MCF 10A (cell line): Measurements from ENCODE around the gene TMEM117. TPM values are rescaled to one million over a fixed set of nuclear protein-coding genes. Genes with fewer than 3 reads are reported as not detected.

ENCODE experiments used
- BruUV-seq: library from RNA; stranded (reverse); fragments of 400-500 nt; replicated peaks from 2 replicates; lab custom pipeline; 2021; lab: Mats Ljungman, UMichigan
- CTCF ChIA-PET: fragments of 300-600 bp; sonication (Branson Sonifier 250); formaldehyde crosslinking; extraction: SDS; loops from one replicate; lab custom pipeline; 2021; ENCODE audit warnings: antibody characterized with exemption, inconsistent platforms; lab: Yijun Ruan, JAX
- POLR2A ChIA-PET: fragments of 300-600, 350-650 bp; sonication (Branson Sonifier 250); formaldehyde crosslinking; extraction: SDS; loops from one replicate; lab custom pipeline; 2020; ENCODE audit warnings: antibody characterized with exemption, inconsistent platforms; lab: Yijun Ruan, JAX
- DNase-seq: peaks from one replicate; pipeline ENCODE4 v3.0.0-alpha.2; 2018; ENCODE audit not compliant: unreplicated experiment
- H3K27ac Mint-ChIP-seq: one replicate; pipeline ENCODE4 v1.8.0; 2022; ENCODE audit warnings: mild to moderate bottlenecking, low read depth, mixed read lengths; ENCODE audit not compliant: unreplicated experiment
- H3K27me3 Mint-ChIP-seq: one replicate; pipeline ENCODE4 v1.8.0; 2022; ENCODE audit warnings: mixed read lengths; ENCODE audit not compliant: insufficient read depth, unreplicated experiment
- H3K36me3 Mint-ChIP-seq: one replicate; pipeline ENCODE4 v1.8.0; 2022; ENCODE audit warnings: mild to moderate bottlenecking, moderate library complexity, mixed read lengths; ENCODE audit not compliant: insufficient read depth, unreplicated experiment
- H3K4me1 Mint-ChIP-seq: one replicate; pipeline ENCODE4 v1.8.0; 2022; ENCODE audit warnings: mixed read lengths; ENCODE audit not compliant: insufficient read depth, unreplicated experiment
- H3K4me3 Mint-ChIP-seq: one replicate; pipeline ENCODE4 v1.8.0; 2022; ENCODE audit warnings: mild to moderate bottlenecking, moderate library complexity, mixed read lengths; ENCODE audit not compliant: unreplicated experiment
- H3K9me3 Mint-ChIP-seq: one replicate; pipeline ENCODE4 v1.8.0; 2022; ENCODE audit warnings: mixed read lengths; ENCODE audit not compliant: unreplicated experiment
- intact Hi-C: fragments of 100-400 bp; cut with micrococcal nuclease; formaldehyde crosslinking; loops from 2 replicates; pipeline ENCODE4 v1.14.1; 2022
- total RNA-seq: library from RNA; stranded (reverse); gene quantifications from 2 replicates; pipeline ENCODE4 v1.2.3, GENCODE V29; 2022
- TF ChIP-seq, protein P1 (sequence below): fragments of 200-600 bp; IDR thresholded peaks from one replicate; pipeline ENCODE4 v1.8.0; 2022; ENCODE audit warnings: antibody characterized with exemption, mild to moderate bottlenecking; ENCODE audit not compliant: unreplicated experiment

TMEM117 gene
- total RNA-seq, 1 experiment from 2014 or later: 3.2 TPM

DNA sequence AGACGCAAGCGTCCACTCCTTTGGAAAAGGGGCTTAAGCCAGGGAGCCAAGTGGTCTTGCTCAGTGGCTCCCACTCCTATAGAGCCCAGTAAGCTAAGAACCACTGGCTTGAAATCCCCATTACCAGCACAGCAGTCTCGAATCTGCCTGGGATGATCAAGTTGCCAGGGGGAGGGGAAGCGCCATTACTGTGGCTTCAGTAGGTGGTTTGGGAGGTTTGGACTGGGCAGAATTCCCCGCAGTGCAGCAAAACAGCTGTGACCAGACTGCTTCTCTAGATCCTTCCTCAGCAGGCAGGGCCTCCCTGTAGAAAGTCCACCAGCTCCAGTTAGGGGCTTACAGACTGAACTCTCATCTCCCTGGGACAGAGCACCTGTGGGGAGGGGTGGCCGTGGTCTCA is 115.4 kb downstream of the TMEM117 start:
- no peaks in the 10 kb centered on the region for H3K9me3 Mint-ChIP-seq
- POLR2A ChIA-PET: no interaction called here
- TF ChIP-seq, protein P1, sequence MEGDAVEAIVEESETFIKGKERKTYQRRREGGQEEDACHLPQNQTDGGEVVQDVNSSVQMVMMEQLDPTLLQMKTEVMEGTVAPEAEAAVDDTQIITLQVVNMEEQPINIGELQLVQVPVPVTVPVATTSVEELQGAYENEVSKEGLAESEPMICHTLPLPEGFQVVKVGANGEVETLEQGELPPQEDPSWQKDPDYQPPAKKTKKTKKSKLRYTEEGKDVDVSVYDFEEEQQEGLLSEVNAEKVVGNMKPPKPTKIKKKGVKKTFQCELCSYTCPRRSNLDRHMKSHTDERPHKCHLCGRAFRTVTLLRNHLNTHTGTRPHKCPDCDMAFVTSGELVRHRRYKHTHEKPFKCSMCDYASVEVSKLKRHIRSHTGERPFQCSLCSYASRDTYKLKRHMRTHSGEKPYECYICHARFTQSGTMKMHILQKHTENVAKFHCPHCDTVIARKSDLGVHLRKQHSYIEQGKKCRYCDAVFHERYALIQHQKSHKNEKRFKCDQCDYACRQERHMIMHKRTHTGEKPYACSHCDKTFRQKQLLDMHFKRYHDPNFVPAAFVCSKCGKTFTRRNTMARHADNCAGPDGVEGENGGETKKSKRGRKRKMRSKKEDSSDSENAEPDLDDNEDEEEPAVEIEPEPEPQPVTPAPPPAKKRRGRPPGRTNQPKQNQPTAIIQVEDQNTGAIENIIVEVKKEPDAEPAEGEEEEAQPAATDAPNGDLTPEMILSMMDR: no peak
- H3K4me3 Mint-ChIP-seq: no peak overlapping the region
- H3K27ac Mint-ChIP-seq: no peak overlapping the region
- H3K4me1 Mint-ChIP-seq: no peaks in the 10 kb centered on the region
- intact Hi-C loops: no loop called here
- DNase-seq: no peak
- H3K36me3 Mint-ChIP-seq: no peaks in the 10 kb centered on the region
- BruUV-seq: no TSS peak
- CTCF ChIA-PET: no interaction called here
- no peaks in the 10 kb centered on the region for H3K27me3 Mint-ChIP-seq

DNA sequence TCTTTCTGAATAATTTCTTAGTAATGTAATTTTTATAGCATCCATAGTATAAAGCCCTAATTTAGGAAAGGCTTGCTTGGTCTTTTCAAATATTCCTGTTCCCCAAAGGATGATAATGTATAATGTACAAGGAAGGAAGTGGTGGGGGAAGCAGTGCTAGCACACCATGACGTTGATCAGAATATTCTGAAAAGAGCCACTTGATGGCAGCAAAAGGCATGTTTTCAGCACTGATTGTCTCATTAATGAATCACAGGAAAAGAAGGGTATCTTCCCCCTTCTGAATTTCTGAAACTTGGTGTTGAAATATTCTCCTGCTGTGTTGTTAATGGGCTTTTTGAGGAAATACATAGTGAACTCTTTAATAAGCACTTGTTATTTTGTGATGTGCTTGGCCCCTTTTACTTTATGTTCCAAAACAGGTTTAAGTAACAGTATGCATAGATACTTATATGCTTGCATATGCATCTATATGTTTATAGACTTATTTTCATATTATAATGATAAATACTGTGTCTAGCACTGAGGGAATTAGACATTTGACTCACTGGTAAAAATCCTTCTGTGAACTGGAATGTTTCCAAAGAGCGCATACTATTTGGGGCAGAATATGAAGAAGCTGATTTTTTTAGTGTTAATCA is 122.0 kb downstream of the TMEM117 start:
- peak; percentile 66 for DNase-seq
- Mint-ChIP-seq H3K4me1 (no peaks in the 10 kb centered on the region), H3K27me3 (no peaks in the 10 kb centered on the region), H3K9me3 (no peaks in the 10 kb centered on the region), H3K36me3 (no peaks in the 10 kb centered on the region), H3K27ac (no peak overlapping the region), H3K4me3 (no peak overlapping the region)
- no TSS peak for BruUV-seq
- TF ChIP-seq, protein P1: peak; percentile 49
- intact Hi-C loops: loop anchor here (1.0 to 5.0 kb wide), 3 partner anchors 44 to 989 kb away; no protein-coding TSS in a partner anchor
- CTCF ChIA-PET: interaction anchor here (0.5 to 2.3 kb wide), 14 partner anchors 13 to 1158 kb away, joined by 3 to 11 read pairs (median 3); no protein-coding TSS in a partner anchor
- POLR2A ChIA-PET: no interaction called here

DNA sequence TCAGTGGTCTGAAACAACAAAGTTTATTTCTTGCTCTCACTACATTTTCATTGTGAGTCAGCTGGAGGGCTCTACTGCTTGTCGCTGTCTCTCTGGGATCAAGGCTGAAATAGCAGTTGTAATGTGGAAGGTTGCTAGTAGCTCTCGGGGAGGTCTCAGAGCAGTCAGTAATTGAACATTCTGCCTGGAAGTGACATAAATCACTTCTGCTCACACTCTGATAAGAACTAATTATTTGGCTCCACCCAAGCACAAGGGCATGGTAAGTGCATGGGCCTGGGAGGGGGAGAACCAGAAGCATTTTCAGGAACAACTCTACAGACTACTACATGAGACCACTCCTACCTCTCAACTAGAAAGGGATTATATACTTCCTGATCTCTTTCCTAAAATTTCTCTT is 128.2 kb downstream of the TMEM117 start:
- TF ChIP-seq, protein P1: no peak
- BruUV-seq: no TSS peak
- CTCF ChIA-PET: no interaction called here
- DNase-seq: no peak
- intact Hi-C loops: no loop called here
- Mint-ChIP-seq H3K9me3 (no peaks in the 10 kb centered on the region), H3K4me1 (no peaks in the 10 kb centered on the region), H3K4me3 (no peak overlapping the region), H3K36me3 (no peaks in the 10 kb centered on the region), H3K27me3 (no peaks in the 10 kb centered on the region), H3K27ac (no peak overlapping the region)
- POLR2A ChIA-PET: no interaction called here

DNA sequence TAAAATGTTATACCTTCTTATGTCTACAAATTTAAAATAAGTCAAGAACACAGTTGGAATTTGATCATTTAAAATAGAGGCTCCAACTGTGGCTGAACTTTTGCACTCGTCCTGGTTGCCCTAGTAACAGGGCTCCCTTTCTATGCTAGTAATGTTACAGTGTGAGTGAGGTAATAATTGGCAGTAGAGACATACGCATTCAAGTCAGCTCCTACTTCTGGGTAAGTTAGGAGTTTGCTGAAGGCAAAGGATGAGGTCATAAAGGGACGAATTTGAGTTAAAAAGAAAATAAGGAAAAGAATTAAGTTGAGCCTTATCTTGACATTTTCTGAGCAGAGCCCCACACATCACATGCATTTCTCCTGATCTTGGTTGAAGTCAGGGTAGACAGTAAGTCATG is 129.1 kb downstream of the TMEM117 start:
- POLR2A ChIA-PET: no interaction called here
- TF ChIP-seq, protein P1: no peak
- DNase-seq: no peak
- no peaks in the 10 kb centered on the region for H3K27me3 Mint-ChIP-seq
- no peaks in the 10 kb centered on the region for H3K9me3 Mint-ChIP-seq
- CTCF ChIA-PET: no interaction called here
- intact Hi-C loops: no loop called here
- H3K27ac Mint-ChIP-seq: no peak overlapping the region
- peaks cover 5% of the 10 kb centered on the region for H3K4me1 Mint-ChIP-seq
- H3K4me3 Mint-ChIP-seq: no peak overlapping the region
- H3K36me3 Mint-ChIP-seq: no peaks in the 10 kb centered on the region
- no TSS peak for BruUV-seq
